Activated CD4-positive, CD25-positive, alpha-beta regulatory T cell treated with anti-CD3 and anti-CD28 coated beads, Interleukin-2, amount 50 U/mL, for 24 hours (primary cell): ENCODE data around the gene LUC7L.
"Not testable (repeated sequence)": the region's sequence is repeated elsewhere in the genome, so short reads cannot be mapped to it uniquely, and the experiment has no call there.

Source experiments
- ATAC-seq, 2 donors: fragments of 150-1000 bp; cut with Tn5 transposase; one replicate each; pipeline ENCODE4 v1.10.0; 2021; ENCODE audit warnings: mild to moderate bottlenecking in 1 of 2, moderate library complexity in 1 of 2

Gene LUC7L

GRCh38 chr16:263182-263774, 34.0 kb upstream of the LUC7L start:
- no peak for ATAC-seq

GRCh38 chr16:262121-262745, 33.0 kb upstream of the LUC7L start:
- no peak for ATAC-seq

GRCh38 chr16:261031-261691, 31.9 kb upstream of the LUC7L start:
- no peak for ATAC-seq

- no peak for ATAC-seq
Observed at GRCh38 chr16:260326-260725, 31.1 kb upstream of the LUC7L start.

- ATAC-seq = no peak
Observed at GRCh38 chr16:259814-260253, 30.6 kb upstream of the LUC7L start.

- no peak for ATAC-seq
Observed at GRCh38 chr16:259226-259625, 30.0 kb upstream of the LUC7L start.

GRCh38 chr16:258091-258490, 28.8 kb upstream of the LUC7L start:
- ATAC-seq = not testable (repeated sequence)

- ATAC-seq = no peak
Observed at GRCh38 chr16:255183-255582, 25.9 kb upstream of the LUC7L start.

- ATAC-seq = no peak
Observed at GRCh38 chr16:254461-254860, 25.2 kb upstream of the LUC7L start.

- no peak for ATAC-seq
Observed at GRCh38 chr16:253833-254232, 24.6 kb upstream of the LUC7L start.

GRCh38 chr16:252366-253337, 23.4 kb upstream of the LUC7L start:
- peak; percentile 56 to 85 for ATAC-seq

- no peak for ATAC-seq
Observed at GRCh38 chr16:249431-249830, 20.2 kb upstream of the LUC7L start.

GRCh38 chr16:247027-247426, 17.8 kb upstream of the LUC7L start:
- ATAC-seq = no peak

GRCh38 chr16:245105-245504, 15.9 kb upstream of the LUC7L start:
- no peak for ATAC-seq

- no peak for ATAC-seq
Observed at GRCh38 chr16:243348-243747, 14.1 kb upstream of the LUC7L start.

GRCh38 chr16:242281-242680, 13.0 kb upstream of the LUC7L start:
- no peak for ATAC-seq

- no peak for ATAC-seq
Observed at GRCh38 chr16:240559-240958, 11.3 kb upstream of the LUC7L start.

- no peak for ATAC-seq
Observed at GRCh38 chr16:239948-240277, 10.7 kb upstream of the LUC7L start.

- peak; percentile 94 to 95 for ATAC-seq
Observed at GRCh38 chr16:234468-235305, 5.4 kb upstream of the LUC7L start, which contains the start of gene FAM234A. TSS of gene FAM234A (plus strand) at chr16:234821. CDS start at chr16:254414, 19,593 bp downstream.

- ATAC-seq = no peak
Observed at GRCh38 chr16:230949-231348, 1.7 kb upstream of the LUC7L start.

- ATAC-seq = not testable (repeated sequence)
Observed at GRCh38 chr16:230351-230750, 1.1 kb upstream of the LUC7L start.

GRCh38 chr16:229731-230281, 557 bp upstream of the LUC7L start:
- ATAC-seq = no peak
